Left ventricle myocardium inferior (tissue), 1 donor: ENCODE data around the gene ACTR3C. TPM values are rescaled to one million over a fixed set of nuclear protein-coding genes. Genes with fewer than 3 reads are reported as not detected.

Experiments
- DNase-seq: peaks from one replicate; pipeline ENCODE4 v3.0.0-alpha.2; 2020
- H3K27ac ChIP-seq: fragments of 200-600 bp; replicated peaks from 2 replicates; pipeline ENCODE4 v1.8.0; 2021
- H3K27me3 ChIP-seq: fragments of 200-600 bp; 2 replicates; pipeline ENCODE4 v1.8.0; 2021; ENCODE audit warnings: low read depth
- H3K36me3 ChIP-seq: fragments of 200-600 bp; 2 replicates; pipeline ENCODE4 v1.8.0; 2021
- H3K4me1 ChIP-seq: fragments of 200-600 bp; 2 replicates; pipeline ENCODE4 v1.8.0; 2021
- H3K4me3 ChIP-seq: fragments of 200-600 bp; 2 replicates; pipeline ENCODE4 v1.8.0; 2021; ENCODE audit warnings: mild to moderate bottlenecking, moderate library complexity
- H3K9me3 ChIP-seq: fragments of 200-600 bp; replicated peaks from 2 replicates; pipeline ENCODE4 v1.8.0; 2021
- CTCF ChIP-seq: fragments of 200-600 bp; IDR thresholded peaks from 2 replicates; pipeline ENCODE4 v1.8.0; 2021; ENCODE audit warnings: antibody characterized with exemption, mild to moderate bottlenecking, borderline replicate concordance
- intact Hi-C: fragments of 100-400 bp; cut with micrococcal nuclease; formaldehyde crosslinking; loops from one replicate; pipeline ENCODE4 v1.11.0; 2022
- total RNA-seq: library from RNA; stranded (reverse); fragmentation: NEBNext Ultra II Directional; extraction: Animal tissue kit (Norgen Biotek cat#: 25700); gene quantifications from one replicate; pipeline ENCODE4 v1.2.1, GENCODE V29; 2021
- donor health status: DM: no; HTN: yes; CAD: no; lungs with severe emphysema.

Gene ACTR3C
- total RNA-seq, 1 donor from 2014 or later, result 5.1 TPM

GRCh38 chr7:150338166-150338829 is 15.0 kb upstream of the ACTR3C start:
- Histone ChIP-seq H3K27me3 (peaks cover 38% of the 10 kb centered on the region), H3K4me1 (peaks cover 35% of the 10 kb centered on the region), H3K36me3 (no peaks in the 10 kb centered on the region), H3K27ac (no peak overlapping the region), H3K9me3 (no peaks in the 10 kb centered on the region), H3K4me3 (no peak overlapping the region)
- intact Hi-C loops, result no loop called here
- no peak for DNase-seq
- TF ChIP-seq CTCF, result no peak

- Histone ChIP-seq H3K4me1 (peaks cover 35% of the 10 kb centered on the region), H3K4me3 (no peak overlapping the region), H3K27me3 (peaks cover 32% of the 10 kb centered on the region), H3K9me3 (no peaks in the 10 kb centered on the region), H3K36me3 (no peaks in the 10 kb centered on the region), H3K27ac (no peak overlapping the region)
- no peak for DNase-seq
- TF ChIP-seq CTCF, result no peak
- intact Hi-C loops, result no loop called here
Measured at GRCh38 chr7:150337659-150338081, 14.3 kb upstream of the ACTR3C start.

GRCh38 chr7:150337179-150337578 is 13.8 kb upstream of the ACTR3C start:
- Histone ChIP-seq H3K27me3 (peaks cover 27% of the 10 kb centered on the region), H3K36me3 (no peaks in the 10 kb centered on the region), H3K4me3 (no peak overlapping the region), H3K9me3 (no peaks in the 10 kb centered on the region), H3K4me1 (peaks cover 35% of the 10 kb centered on the region), H3K27ac (no peak overlapping the region)
- no peak for DNase-seq
- no peak for TF ChIP-seq CTCF
- intact Hi-C loops, result no loop called here

GRCh38 chr7:150336746-150337145 is 13.4 kb upstream of the ACTR3C start:
- peaks cover 23% of the 10 kb centered on the region for H3K27me3 ChIP-seq

GRCh38 chr7:150335774-150336112 is 12.4 kb upstream of the ACTR3C start:
- intact Hi-C loops, result no loop called here
- Histone ChIP-seq H3K27ac (no peak overlapping the region), H3K4me1 (peaks cover 22% of the 10 kb centered on the region), H3K36me3 (no peaks in the 10 kb centered on the region), H3K4me3 (no peak overlapping the region), H3K27me3 (peaks cover 13% of the 10 kb centered on the region), H3K9me3 (no peaks in the 10 kb centered on the region)
- no peak for TF ChIP-seq CTCF
- no peak for DNase-seq

More at GRCh38 chr7:150336746-150337145, 13.4 kb upstream of the ACTR3C start:
- no peak for TF ChIP-seq CTCF
- Histone ChIP-seq H3K4me3 (no peak overlapping the region), H3K4me1 (peaks cover 32% of the 10 kb centered on the region), H3K27ac (no peak overlapping the region), H3K9me3 (no peaks in the 10 kb centered on the region), H3K36me3 (no peaks in the 10 kb centered on the region)
- no peak for DNase-seq
- intact Hi-C loops, result no loop called here
